HG02852 (cell line): ENCODE measurements around the gene CNTNAP3B.
"Not testable (repeated sequence)": the region's sequence is repeated elsewhere in the genome, so short reads cannot be mapped to it uniquely, and the experiment has no call there.

Experiments used
- ATAC-seq: cut with Tn5 transposase; IDR thresholded peaks from one replicate; pipeline ENCODE4 v1.9.1; 2021; ENCODE audit warnings: mild to moderate bottlenecking, moderate library complexity; ENCODE audit not compliant: unreplicated experiment

Gene CNTNAP3B

DNA sequence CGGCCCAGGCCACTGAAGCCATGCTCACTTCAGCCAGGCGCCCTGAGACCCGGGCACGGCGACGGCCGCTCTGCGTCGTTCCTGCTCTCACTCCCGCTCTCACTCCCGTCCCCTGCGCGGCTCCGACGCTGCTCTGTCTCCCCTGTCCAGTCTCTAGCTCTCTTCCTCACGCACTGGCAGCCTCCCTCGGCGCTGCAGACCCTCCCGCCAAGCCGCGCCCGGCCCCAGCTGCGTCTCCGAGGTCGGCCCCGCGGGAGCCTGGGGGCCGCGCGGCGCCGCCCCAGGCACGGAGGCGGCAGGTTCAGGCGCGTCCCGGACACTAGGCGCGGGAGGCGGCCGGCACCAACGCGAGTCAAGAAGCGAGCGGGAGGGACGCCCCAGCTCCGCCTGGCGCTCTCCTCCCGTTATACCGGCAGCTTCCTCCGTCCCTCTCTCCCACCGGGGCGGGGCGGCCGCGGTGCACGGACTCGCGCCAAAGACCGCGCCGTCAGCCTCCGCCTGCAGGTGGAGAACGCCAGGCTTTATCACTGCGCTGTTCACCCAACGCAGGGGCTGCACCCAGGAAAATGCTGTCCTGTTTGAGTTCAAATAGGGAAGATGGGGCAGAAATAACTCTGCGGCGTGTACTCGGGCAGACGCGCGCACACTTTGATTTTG, at the start of gene CNTNAP3B:
CNTNAP3B (minus strand) TSS at position 354 of the 657 bp plus-strand sequence; CDS start at position 22, 332 bp downstream.
- not testable (repeated sequence) for ATAC-seq

DNA sequence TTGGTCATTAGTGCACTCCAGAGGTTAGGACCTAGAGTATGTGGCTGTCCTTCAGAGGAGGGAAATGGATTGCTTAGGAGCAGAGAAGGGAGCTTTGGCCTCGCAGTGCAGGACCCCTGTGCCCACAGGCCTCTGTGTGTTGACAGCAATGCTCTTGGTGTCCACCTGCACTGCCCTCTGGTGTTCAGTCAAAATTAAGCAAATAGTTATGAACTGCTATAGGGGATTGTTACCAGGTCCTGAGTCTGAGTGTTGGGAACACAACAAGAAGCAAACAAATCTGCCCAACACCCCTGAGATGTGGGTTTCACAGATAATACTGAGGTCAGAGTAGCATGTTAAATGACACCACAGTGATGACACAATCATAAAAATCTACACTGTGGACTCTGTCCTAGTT, 31.1 kb upstream of the CNTNAP3B start:
- ATAC-seq = not testable (repeated sequence)

DNA sequence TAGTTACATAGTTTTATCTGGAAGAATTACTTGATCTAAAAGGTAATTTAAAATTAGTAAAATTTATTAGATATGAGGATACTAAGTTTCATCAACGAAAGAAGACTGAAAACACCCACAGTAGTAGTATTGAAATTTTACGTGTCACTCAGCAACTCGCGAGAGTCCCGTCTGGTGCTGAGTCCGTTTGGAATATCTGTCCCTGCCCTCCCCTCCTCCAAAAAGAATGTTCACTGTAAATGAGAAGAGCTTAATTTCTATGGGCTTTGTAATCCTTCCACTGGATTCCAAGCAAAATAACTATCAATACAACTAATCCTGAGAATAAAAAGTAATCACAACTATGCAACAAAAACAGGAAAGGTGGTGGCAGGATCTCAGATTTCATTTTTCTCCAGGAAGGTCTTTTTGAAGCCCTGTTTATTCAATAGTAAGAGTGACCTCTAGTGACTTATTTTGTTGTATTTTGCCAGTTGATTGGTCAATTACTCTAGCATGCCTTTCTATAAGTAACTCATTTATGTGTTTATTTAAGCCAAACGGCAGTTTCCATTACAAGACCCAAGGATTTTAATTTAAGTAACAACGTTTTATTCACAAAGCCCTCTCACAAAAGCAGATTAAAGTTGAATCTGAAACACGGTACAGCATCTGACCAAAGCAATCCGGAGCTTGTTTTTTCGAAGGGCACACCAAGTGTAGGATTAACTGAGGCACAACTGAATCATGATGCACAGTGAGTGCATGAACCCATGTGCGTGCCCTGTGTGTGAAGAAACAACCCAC, 2.0 kb downstream of the CNTNAP3B start:
- not testable (repeated sequence) for ATAC-seq

DNA sequence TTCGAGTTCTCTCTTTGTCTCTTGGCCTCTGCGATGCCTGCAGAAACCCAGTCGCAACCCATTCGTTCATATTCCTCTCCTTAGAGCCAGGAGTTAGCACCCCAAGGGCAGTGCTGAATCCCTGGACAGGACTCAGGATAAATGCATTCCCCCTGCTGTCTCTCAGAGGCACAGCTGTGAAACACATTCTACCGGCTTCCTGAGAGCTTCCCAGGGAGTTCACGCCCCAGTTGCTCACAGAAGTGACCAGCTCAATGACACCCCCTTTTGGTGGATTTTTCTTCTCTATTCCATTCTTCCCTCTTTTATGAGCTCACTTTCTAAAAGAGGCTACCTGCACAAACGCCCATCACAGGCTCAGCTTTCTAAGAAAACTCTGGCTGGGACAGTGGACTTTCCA, 8.2 kb downstream of the CNTNAP3B start:
- not testable (repeated sequence) for ATAC-seq

DNA sequence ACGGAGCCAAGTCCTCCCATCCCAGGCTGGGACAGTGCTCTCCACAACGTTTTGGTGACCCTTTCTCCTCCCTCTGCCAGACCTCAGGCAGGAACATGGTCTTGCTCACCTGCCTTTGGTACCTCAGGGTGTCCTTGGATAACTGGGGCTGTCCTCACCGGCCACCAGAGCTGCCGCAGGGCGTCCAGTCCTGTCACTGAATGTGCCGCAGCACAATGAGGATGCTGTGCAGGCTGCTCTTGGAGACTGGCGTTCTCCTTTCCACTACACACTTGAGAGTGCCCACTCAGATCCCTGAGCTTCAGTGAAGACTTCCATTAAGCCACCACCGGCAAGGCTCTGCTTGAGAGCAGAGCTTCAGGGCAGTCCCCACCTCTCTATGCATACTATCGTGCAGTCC, 33.3 kb downstream of the CNTNAP3B start:
- ATAC-seq = not testable (repeated sequence)

DNA sequence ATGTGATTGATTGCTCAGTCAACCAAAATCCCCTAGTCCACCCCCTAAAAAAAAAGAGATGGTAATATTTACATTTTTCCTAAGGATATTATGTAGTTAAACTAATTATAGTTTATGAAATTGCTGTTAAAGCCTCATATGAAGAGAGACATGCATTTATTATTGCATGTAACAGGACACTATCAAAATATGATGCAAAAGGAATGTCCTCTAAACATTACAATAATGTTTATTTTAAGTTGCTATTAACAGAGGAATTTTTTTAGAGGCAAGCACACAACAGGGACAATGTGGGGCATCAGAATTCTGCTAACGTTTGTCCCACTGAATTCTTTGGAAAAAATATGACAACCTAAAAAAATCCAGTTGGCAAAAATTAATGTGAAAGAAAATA, 44.7 kb downstream of the CNTNAP3B start:
- ATAC-seq = not testable (repeated sequence)

DNA sequence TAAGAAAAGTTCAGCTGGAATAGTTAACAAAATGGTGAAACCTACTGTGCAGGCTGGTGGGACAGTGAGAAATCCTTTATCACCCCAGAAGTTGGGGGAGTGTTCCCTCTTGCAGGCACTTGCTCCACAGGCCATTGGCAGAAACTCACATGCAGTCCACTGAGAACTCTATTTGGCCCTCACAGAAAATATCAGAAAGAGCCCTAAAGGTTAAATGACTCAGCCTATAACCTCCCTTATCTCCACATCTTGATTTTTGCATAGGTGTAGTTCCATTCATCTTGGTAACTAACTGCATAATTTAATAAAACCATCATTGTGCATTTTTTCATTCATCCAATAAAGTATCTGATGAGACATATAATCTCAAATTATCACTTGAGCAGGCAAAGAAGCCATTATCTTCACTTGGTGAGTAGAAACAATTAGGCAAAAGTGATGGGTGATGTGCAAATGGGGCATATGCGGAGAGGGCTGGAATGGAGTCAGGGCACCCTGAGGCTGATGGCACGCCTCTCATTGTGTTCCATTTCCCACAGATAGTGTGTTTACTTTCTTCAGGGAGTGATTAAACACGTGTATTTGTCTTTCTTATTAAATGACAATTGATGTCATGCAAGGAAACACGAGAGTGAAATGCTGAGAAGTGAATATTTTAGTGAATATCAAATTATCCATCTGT, 45.2 kb downstream of the CNTNAP3B start:
- ATAC-seq = not testable (repeated sequence)

DNA sequence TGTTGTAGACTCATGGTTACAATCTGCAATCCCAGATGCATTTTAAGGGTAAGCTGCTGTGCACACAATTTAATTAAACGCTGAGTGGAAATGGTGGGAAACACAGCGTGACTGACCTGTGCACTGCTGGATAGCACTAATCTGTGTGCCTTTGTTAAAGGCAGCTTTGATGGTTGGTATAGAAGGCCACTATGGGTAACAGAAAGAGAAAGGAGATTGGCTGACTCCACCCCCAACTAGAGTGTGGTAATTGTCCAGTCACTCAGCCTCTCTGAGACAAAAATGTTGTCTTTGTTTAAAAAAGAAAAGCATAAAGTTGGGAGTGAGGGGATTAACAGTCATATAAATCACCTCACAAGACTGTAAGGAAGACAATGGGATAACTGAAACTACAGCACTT, 48.9 kb downstream of the CNTNAP3B start:
- not testable (repeated sequence) for ATAC-seq

DNA sequence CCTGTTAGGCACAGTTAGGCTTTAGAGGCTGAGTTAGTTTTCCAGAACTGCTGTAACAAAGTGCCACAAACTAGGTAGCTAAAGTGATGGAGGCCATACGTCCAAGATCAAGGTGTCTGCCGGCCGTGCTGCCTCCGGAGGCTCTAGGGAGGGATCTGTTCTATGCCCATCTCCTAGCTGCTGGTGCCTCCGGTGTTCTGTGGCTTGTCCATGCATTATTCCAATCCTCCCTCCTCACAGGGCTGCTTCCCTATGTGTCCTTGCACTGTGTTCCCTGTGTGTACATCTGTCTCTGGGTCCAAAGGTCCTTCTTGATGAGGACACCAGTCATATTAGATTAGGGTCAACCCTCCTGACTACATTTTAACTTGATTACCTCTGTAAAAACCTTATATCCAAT, 54.4 kb downstream of the CNTNAP3B start:
- ATAC-seq = not testable (repeated sequence)

DNA sequence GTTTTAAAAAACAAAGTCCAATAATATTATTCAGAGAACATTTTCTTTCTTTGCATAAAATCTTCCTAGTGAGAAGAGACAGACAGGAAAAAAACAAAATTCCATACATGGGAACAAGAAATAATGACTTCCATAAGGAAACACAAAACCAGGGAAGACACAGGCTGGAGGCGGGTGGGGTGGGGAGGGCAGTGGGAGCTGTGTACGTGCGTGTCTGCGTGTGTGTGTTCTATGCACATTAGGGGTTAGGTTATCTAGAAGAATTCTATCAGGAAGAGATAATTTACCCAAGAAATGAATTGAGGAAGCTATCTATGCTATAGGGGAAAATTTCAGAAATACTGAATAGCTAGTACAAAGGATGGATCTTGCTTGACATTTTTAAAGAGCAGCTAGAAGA, 58.2 kb downstream of the CNTNAP3B start:
- not testable (repeated sequence) for ATAC-seq

DNA sequence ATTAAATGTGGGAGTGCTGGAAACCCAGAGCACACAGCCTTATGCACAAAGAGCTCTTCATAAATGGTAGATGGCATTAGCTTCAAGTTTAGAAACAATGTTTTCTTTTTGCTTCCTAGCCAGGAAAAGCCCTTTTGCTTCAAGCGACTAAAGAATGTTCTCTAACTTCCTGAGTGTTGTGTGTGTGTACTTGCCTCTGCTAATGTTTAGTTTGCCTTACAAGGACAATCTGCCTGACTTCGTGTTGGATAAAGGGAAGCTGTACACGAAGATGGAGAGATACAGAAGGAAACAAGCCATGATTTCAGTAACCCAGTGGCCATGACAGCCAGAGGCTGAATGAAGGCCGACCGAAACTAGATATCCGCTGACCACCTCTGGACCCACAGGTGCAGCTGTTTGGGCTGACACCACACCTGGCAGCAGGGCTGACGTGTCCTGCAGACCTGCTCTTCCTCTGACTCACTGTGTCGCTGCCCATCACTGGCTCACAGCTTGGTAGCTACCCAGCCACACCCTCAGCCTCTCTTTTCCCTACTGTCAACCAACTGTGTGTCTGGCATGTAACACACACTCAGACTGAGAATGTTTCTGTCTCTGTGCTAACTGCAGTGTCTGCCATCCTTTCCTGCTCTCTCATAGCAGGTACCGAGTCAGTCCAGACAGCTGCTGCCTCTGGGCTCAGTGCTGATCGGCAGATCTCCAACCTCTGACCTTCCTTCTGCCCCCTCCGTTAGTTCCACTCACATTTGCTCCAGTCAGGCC, 59.0 kb downstream of the CNTNAP3B start:
- ATAC-seq = not testable (repeated sequence)

DNA sequence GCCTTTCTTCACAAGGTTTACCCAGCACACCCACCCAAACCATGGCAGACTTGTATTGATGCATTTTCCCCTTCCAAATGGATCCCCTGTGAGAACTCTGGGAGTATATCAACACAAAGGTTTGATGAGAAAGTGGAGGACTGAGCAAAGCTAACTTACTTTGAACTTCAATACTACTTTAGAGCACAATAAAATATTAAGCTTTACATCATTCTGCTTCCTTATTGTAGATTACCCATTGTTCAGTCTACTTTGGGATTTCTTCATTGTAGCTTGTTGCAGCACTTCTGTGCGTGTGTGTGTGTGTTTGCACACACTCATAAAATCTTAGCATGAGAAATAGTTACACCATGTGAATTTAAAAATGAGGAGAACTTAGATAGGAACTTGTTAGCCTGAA, 75.4 kb downstream of the CNTNAP3B start:
- not testable (repeated sequence) for ATAC-seq

DNA sequence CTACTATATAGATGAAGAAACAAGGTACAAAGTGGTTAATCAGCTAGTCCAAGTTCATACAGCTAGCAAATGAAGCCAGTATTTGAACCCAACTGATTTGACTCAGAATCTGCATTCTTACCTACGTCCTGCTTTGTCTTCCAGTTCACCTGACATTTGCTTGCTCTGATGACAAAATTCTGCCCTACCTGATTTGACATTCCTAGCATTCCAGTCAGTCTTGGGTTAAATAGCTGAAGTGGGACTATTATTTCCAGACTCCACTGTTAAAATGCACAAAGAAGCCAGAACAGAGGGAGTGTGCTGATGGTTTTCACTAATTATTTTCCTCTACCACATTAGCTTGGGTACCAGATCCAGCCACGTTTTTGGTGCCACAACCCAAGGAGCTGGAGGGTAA, 78.5 kb downstream of the CNTNAP3B start:
- ATAC-seq = not testable (repeated sequence)

DNA sequence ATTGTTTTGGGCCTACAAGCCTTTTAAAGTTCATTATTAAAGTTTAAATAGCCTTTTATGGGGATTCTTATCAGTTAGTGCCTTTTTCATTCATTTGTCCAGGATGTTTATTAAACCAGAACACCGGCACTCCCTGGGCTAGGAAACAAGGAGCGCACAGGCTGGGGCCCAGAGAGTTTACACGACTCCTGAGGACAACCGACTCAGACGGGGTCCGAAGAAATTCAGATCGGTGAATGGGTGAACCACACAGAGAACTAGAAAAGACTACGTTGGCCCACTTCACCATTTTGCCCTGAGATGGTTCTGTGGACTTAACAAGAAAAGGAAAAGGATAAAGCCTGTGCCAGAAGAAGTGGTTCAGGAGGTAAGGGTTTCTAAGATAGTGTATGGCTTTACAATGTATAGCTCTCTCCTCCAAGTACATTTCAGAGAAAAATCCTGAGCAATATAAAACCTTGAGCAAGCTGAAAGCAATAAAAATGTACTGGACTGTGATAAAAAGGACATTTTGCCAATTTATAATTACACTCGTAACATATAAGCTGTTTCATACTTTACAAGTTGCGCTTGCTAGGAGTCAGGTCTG, 84.7 kb downstream of the CNTNAP3B start:
- not testable (repeated sequence) for ATAC-seq

DNA sequence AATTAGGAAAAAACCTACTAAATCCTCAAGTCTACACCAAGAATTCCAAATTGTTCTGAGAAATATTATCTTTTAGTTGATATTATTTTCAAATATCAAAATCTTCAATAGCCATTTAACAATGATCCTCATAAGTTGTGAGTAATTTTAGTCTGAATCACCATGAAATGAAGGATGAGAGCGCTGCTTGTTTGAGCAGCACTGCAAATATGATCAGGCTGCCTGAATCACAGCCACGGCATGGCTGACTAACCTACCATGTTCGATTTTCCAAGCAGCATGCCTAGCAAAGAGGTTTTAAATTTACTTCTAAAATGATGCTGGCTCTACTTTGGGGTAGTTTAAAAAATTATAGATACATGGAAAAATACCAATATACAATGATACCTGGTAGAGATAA, 95.7 kb downstream of the CNTNAP3B start:
- not testable (repeated sequence) for ATAC-seq

DNA sequence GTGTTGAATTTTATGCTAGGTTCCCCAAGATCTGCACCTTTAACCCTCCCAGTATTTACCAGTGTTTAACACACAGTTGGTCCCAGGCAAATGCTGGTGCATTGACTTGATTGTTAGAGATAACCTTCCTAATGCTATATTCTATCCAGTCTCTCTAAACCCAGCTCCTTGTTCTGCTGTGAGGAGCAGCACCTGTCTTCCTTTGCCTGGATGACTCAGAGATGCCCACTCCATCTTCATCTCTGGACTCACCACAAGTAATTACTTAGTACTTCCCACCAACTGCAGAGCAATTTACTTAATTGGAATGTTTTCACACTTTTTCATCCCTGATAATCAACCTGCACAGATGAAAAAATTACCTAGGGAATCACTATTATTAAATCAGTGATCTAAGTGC, 108.6 kb downstream of the CNTNAP3B start:
- ATAC-seq = not testable (repeated sequence)

DNA sequence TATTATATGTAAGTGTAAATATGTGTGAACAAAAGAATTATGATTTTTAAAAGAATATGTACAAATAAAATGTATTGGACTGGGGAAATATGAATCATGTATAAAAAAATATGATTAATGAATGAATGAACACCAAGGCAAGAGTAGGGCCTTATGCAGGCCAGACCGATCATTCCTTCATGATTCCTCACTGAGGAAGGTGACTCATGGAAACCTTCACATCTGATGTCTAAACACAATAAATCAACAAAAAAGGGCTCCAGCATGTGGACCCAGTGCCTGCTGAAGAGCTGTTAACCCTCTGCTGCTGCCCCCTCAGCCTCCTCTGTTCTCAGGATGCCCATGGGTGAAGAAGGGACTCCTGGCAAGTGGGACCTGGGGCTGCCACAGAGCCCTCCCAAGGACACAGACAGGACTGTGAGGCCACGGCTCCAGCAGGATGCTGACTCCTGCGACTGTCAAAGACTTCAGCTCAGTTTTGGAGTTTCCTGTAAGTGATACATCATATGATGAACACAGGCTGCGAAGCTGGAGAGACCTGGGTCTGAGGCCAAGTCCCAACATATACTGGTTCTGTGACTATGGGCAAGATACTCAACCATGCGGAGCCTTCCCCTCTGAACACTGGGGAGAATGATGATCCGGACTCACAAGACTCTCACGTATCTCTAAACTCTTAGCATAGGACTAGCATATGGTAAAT, 110.9 kb downstream of the CNTNAP3B start:
- ATAC-seq = not testable (repeated sequence)

DNA sequence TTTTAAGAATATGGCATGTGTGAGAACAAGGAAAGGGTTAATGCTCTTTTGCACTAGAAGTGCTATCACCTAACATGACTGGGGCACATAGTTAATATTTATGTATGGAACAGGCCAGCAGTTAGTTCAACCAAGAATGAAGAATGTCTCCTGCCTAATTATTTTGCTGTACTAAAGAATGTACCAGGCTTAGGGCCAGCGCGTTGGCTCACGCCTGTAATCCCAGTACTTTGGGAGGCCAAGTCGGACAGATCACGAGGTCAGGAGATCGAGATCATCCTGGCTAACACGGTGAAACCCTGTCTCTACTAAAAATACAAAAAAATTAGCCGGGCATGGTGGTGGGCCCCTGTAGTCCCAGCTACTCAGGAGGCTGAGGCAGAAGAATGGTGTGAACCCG, 114.9 kb downstream of the CNTNAP3B start:
- ATAC-seq = not testable (repeated sequence)

DNA sequence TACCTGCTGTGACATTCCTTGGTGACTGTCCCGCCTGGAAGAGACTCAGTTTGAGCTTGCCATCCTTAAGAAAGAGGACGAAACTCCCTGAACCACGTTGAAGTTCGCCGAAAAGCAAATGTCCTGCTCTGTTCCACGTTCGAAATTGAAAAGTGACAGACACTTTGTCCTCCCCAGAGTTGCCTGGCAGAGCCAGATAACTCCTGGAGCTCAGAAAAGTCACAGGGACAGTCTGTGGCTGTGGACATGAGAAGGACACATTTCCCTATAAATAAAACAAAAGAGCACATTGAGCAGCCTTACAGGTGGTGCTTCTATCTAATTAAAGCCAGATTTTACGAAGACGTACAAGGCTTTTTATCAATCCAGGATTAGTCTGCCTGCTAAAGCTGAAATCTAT, 137.6 kb downstream of the CNTNAP3B start:
- ATAC-seq = not testable (repeated sequence)

DNA sequence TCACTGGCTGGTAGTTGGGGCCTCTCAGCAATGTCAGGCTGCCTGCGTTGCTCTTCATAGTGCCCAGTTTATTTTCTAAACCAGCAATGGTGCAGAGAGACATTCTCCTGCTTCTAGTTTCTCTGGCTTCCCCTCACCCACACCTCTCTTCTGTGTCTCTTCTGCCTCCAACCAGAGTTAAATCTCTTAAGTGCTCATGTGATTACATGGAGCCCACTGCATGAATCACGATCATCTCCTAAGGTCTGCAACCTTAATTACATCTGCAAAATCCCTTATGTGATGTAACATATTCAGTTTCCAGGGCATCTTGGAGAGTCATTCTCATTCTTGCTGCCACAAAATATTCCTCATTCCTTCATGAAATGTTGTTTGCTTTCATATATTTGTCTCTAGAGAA, 149.0 kb downstream of the CNTNAP3B start:
- ATAC-seq = not testable (repeated sequence)
